Neuronal stem cell (in vitro differentiated cells): Measurements from ENCODE around the gene PPP2CA.

Experiments used
- DNase-seq: peaks from one replicate; pipeline ENCODE4 v3.0.0-alpha.2; 2013; ENCODE audit warnings: low spot score
- H2AFZ ChIP-seq: one replicate; pipeline ENCODE4 v1.6.1; 2013; ENCODE audit warnings: mild to moderate bottlenecking, low read length, inconsistent platforms
- H2AK5ac ChIP-seq: 2 replicates; pipeline ENCODE4 v1.6.1; 2013; ENCODE audit warnings: low read depth, mild to moderate bottlenecking, inconsistent platforms, low read length, moderate library complexity, mixed read lengths
- H2BK120ac ChIP-seq: 2 replicates; pipeline ENCODE4 v1.6.1; 2013; ENCODE audit warnings: low read depth, mild to moderate bottlenecking, inconsistent platforms, low read length, moderate library complexity, mixed read lengths
- H2BK12ac ChIP-seq: one replicate; pipeline ENCODE4 v1.6.1; 2013; ENCODE audit warnings: low read length, inconsistent platforms
- H2BK15ac ChIP-seq: 2 replicates; pipeline ENCODE4 v1.6.1; 2013; ENCODE audit warnings: mild to moderate bottlenecking, low read length, inconsistent platforms, mixed read lengths
- H2BK5ac ChIP-seq: one replicate; pipeline ENCODE4 v1.6.1; 2013; ENCODE audit warnings: inconsistent platforms, mild to moderate bottlenecking, low read length, moderate library complexity
- H3K14ac ChIP-seq: one replicate; pipeline ENCODE4 v1.6.1; 2013; ENCODE audit warnings: low read length, inconsistent platforms
- H3K18ac ChIP-seq: 2 replicates; pipeline ENCODE4 v1.6.1; 2013; ENCODE audit warnings: low read length, inconsistent platforms
- H3K23ac ChIP-seq: 2 replicates; pipeline ENCODE4 v1.6.1; 2013; ENCODE audit warnings: low read depth, mild to moderate bottlenecking, mixed read lengths, low read length, inconsistent platforms; ENCODE audit not compliant: poor library complexity
- H3K27ac ChIP-seq: replicated peaks from 3 replicates; pipeline ENCODE4 v1.5.1; 2013; ENCODE audit warnings: low read length, inconsistent platforms
- H3K27me3 ChIP-seq, 3 experiments: 2 replicates each; pipeline ENCODE4 v1.6.1; 2013; ENCODE audit warnings: low read length in 3 of 3, mild to moderate bottlenecking in 2 of 3, inconsistent platforms in 1 of 3, low read depth in 1 of 3, mixed read lengths in 1 of 3, moderate library complexity in 1 of 3; ENCODE audit not compliant: control insufficient read depth in 3 of 3, insufficient read depth in 3 of 3
- H3K36me3 ChIP-seq, 2 donors: replicated peaks in 1 of 2; 2 replicates each; pipeline ENCODE4 v1.6.1; 2013; ENCODE audit warnings: low read length in 2 of 2; ENCODE audit not compliant: control insufficient read depth in 2 of 2, insufficient read depth in 2 of 2
- H3K4ac ChIP-seq: 2 replicates; pipeline ENCODE4 v1.6.1; 2013; ENCODE audit warnings: inconsistent platforms, mild to moderate bottlenecking, low read length, moderate library complexity
- H3K4me1 ChIP-seq, 2 donors: 1 replicate in 1 of 2; 2 replicates in 1 of 2; pipeline ENCODE4 v1.6.1; 2013; ENCODE audit warnings: low read length in 2 of 2, low read depth in 1 of 2; ENCODE audit not compliant: control insufficient read depth in 2 of 2, insufficient read depth in 1 of 2
- H3K4me2 ChIP-seq: one replicate; pipeline ENCODE4 v1.6.1; 2013; ENCODE audit warnings: mild to moderate bottlenecking, low read length, inconsistent platforms; ENCODE audit not compliant: insufficient read depth, poor library complexity, severe bottlenecking
- H3K4me3 ChIP-seq, 2 donors: 2 replicates each; pipeline ENCODE4 v1.5.1; 2013; ENCODE audit warnings: low read length in 2 of 2, mild to moderate bottlenecking in 2 of 2, inconsistent platforms in 1 of 2, moderate library complexity in 1 of 2
- H3K79me1 ChIP-seq: one replicate; pipeline ENCODE4 v1.6.1; 2013; ENCODE audit warnings: low read depth, mild to moderate bottlenecking, inconsistent platforms, low read length, moderate library complexity
- H3K9ac ChIP-seq: one replicate; pipeline ENCODE4 v1.6.1; 2013; ENCODE audit warnings: mild to moderate bottlenecking, low read depth, low read length, inconsistent platforms; ENCODE audit not compliant: poor library complexity
- H3K9me3 ChIP-seq, 2 donors: replicated peaks in 1 of 2; 2 replicates each; pipeline versions ENCODE3 to v1.6.1; 2013; ENCODE audit warnings: low read length in 2 of 2, mild to moderate bottlenecking in 2 of 2, inconsistent platforms in 1 of 2, low read depth in 1 of 2, mixed read lengths in 1 of 2, moderate library complexity in 1 of 2; ENCODE audit not compliant: control insufficient read depth in 2 of 2, insufficient read depth in 1 of 2
- H4K8ac ChIP-seq: one replicate; pipeline ENCODE4 v1.6.1; 2013; ENCODE audit warnings: low read depth, mild to moderate bottlenecking, inconsistent platforms, low read length, moderate library complexity
- H4K91ac ChIP-seq: one replicate; pipeline ENCODE4 v1.6.1; 2013; ENCODE audit warnings: low read length, low read depth, mild to moderate bottlenecking, inconsistent platforms; ENCODE audit not compliant: poor library complexity
- WGBS, 2 donors: extraction: QIAGEN DNeasy Blood & Tissue Kit; methylation state at CpG; one replicate each; pipeline ENCODE4 v1.1.7; 2013; ENCODE audit warnings: missing lambda C conversion rate in 2 of 2, mixed read lengths in 1 of 2; ENCODE audit not compliant: insufficient read length in 2 of 2, insufficient replicate concordance in 1 of 2; ENCODE audit errors: extremely low coverage in 2 of 2; 5-methylcytosine and 5-hydroxymethylcytosine counted together

PPP2CA gene

GRCh38 chr5:134177369-134178095 lies 48.3 kb downstream of the PPP2CA start:
- no peak for DNase-seq
- H3K79me1 ChIP-seq: peaks cover 3% of the 10 kb centered on the region
- H3K27ac ChIP-seq: peak overlapping the region; percentile 96

GRCh38 chr5:134176511-134177368 lies 49.1 kb downstream of the PPP2CA start, which contains the start of gene SKP1:
Gene SKP1 (minus strand): TSS chr5:134176950. CDS start chr5:134174022, 2,928 bp downstream.
- peak; percentile 89 for DNase-seq

More at GRCh38 chr5:134177369-134178095, 48.3 kb downstream of the PPP2CA start:
- Histone ChIP-seq H3K9me3 (no peaks in the 10 kb centered on the region), H3K4me3 (peak overlapping the region; percentile 97 to 99), H2AK5ac (peak overlapping the region; percentile 27), H3K36me3 (peaks cover under 1 to 12% of the 10 kb centered on the region in 2 donors), H2BK120ac (no peak overlapping the region), H3K9ac (peak overlapping the region; percentile 83), H2BK5ac (peak overlapping the region; percentile 68), H4K8ac (no peak overlapping the region), H2BK15ac (peak overlapping the region; percentile 29), H3K27me3 (no peaks in the 10 kb centered on the region), H4K91ac (no peak overlapping the region), H3K4me2 (peak overlapping the region; percentile 80), H3K4ac (no peak overlapping the region), H3K4me1 (peaks cover 5 to 6% of the 10 kb centered on the region in 2 donors), H2AFZ (peak overlapping the region; percentile 99), H3K23ac (peak overlapping the region; percentile 99), H3K18ac (peak overlapping the region; percentile 88), H3K14ac (no peak overlapping the region), H2BK12ac (no peak overlapping the region)
- WGBS, 2 donors: no CpG with 5 or more reads among the region's 29 CpGs

DNA sequence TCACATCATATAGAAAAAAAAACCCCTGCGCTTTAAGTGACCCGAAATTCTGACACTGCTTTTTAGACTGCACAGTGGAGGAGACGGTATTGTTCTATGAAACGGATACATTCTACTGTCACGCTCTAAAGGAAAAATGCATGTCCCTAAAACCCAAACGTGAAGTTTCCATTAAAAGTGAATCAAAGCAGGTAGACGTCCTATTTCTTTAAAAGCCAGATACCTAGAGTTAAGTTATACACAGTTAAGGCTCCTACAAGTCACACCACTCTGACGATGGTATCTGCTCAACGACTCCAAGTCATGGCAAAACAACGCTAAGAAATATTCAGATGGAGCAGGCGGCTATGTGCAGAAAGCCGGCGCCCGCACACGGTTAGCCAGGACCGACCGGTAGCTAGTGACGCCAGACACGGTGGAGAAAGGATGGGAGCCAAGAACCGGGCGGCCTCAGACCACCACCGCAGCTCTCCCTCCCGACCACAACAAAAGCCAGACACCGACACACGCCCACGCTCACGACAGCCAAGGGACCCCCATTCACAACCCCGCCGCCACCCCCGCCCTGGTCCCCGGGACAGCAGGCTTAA lies 49.9 kb downstream of the PPP2CA start:
- Histone ChIP-seq H3K4ac (no peak overlapping the region), H2BK5ac (peak overlapping the region; percentile 68), H3K4me3 (peak overlapping the region; percentile 97 to 99), H3K79me1 (peaks cover 3% of the 10 kb centered on the region), H3K23ac (peak overlapping the region; percentile 99), H4K91ac (no peak overlapping the region), H3K4me2 (peak overlapping the region; percentile 52), H3K27ac (peak overlapping the region; percentile 96), H3K27me3 (no peaks in the 10 kb centered on the region), H3K18ac (peak overlapping the region; percentile 93), H2BK12ac (no peak overlapping the region), H2BK120ac (no peak overlapping the region), H3K4me1 (peaks cover 5 to 6% of the 10 kb centered on the region in 2 donors), H2BK15ac (no peak overlapping the region), H2AK5ac (peak overlapping the region; percentile 64), H4K8ac (no peak overlapping the region), H3K9ac (peak overlapping the region; percentile 98), H2AFZ (peak overlapping the region; percentile 99), H3K14ac (peak overlapping the region; percentile 79), H3K36me3 (peaks cover 5 to 27% of the 10 kb centered on the region in 2 donors), H3K9me3 (no peaks in the 10 kb centered on the region)
- no peak for DNase-seq
- no CpG with 5 or more reads among the region's 31 CpGs for WGBS, 2 donors

More at GRCh38 chr5:134176511-134177368, 49.1 kb downstream of the PPP2CA start, which contains the start of gene SKP1:
- Histone ChIP-seq H3K4me2 (peak within 1 kb of the TSS; percentile 80), H3K4ac (no peak within 1 kb of the TSS), H3K23ac (peak within 1 kb of the TSS; percentile 99), H2BK15ac (peak within 1 kb of the TSS; percentile 29), H4K91ac (no peak within 1 kb of the TSS), H3K4me3 (peak within 1 kb of the TSS; percentile 97 to 99), H3K18ac (peak within 1 kb of the TSS; percentile 93), H2AK5ac (peak within 1 kb of the TSS; percentile 64), H3K27me3 (no peaks in the 10 kb centered on the region), H3K27ac (peak within 1 kb of the TSS; percentile 96), H3K9me3 (no peaks in the 10 kb centered on the region), H3K9ac (peak within 1 kb of the TSS; percentile 98), H2BK120ac (no peak within 1 kb of the TSS), H3K14ac (peak within 1 kb of the TSS; percentile 79), H3K79me1 (peaks cover 3% of the 10 kb centered on the region), H3K36me3 (peaks cover 5 to 19% of the 10 kb centered on the region in 2 donors), H3K4me1 (peaks cover 5 to 6% of the 10 kb centered on the region in 2 donors), H2BK12ac (no peak within 1 kb of the TSS), H2AFZ (peak within 1 kb of the TSS; percentile 99), H4K8ac (no peak within 1 kb of the TSS), H2BK5ac (peak within 1 kb of the TSS; percentile 68)
- WGBS, 2 donors: no CpG with 5 or more reads among the region's 92 CpGs
